Chondrocyte (in vitro differentiated cells): ENCODE data around the gene ASTN2. TPM values are rescaled to one million over a fixed set of nuclear protein-coding genes. Genes with fewer than 3 reads are reported as not detected.

Experiments used
- DNase-seq: peaks from one replicate; pipeline ENCODE4 v3.0.0; 2021; ENCODE audit warnings: mixed read lengths, low spot score
- H3K27ac Mint-ChIP-seq: one replicate; pipeline ENCODE4 v1.8.0; 2021; ENCODE audit warnings: mild to moderate bottlenecking, moderate library complexity, mixed read lengths; ENCODE audit not compliant: unreplicated experiment
- H3K27me3 Mint-ChIP-seq: 2 replicates; pipeline ENCODE4 v1.8.0; 2021; ENCODE audit warnings: low read depth, mixed read lengths
- H3K36me3 Mint-ChIP-seq: 2 replicates; pipeline ENCODE4 v1.8.0; 2021; ENCODE audit warnings: low read depth, mixed read lengths
- H3K4me1 Mint-ChIP-seq: 2 replicates; pipeline ENCODE4 v1.8.0; 2021; ENCODE audit warnings: low read depth, mild to moderate bottlenecking, mixed read lengths
- H3K4me3 Mint-ChIP-seq: one replicate; pipeline ENCODE4 v1.8.0; 2021; ENCODE audit warnings: mild to moderate bottlenecking, moderate library complexity, mixed read lengths; ENCODE audit not compliant: unreplicated experiment
- H3K9me3 Mint-ChIP-seq: 2 replicates; pipeline ENCODE4 v1.8.0; 2021; ENCODE audit warnings: low read depth, mixed read lengths
- CTCF ChIP-seq: fragments of 200-600 bp; sonication (generic); IDR thresholded peaks from 2 replicates; pipeline ENCODE4 v1.5.0; 2021; ENCODE audit warnings: antibody characterized with exemption, mild to moderate bottlenecking, moderate library complexity
- total RNA-seq: library from RNA; stranded (reverse); gene quantifications from 3 replicates; pipeline ENCODE4 v1.2.1, GENCODE V29; 2021

The ASTN2 gene
- total RNA-seq, 1 donor from 2014 or later: 3.6 TPM

DNA sequence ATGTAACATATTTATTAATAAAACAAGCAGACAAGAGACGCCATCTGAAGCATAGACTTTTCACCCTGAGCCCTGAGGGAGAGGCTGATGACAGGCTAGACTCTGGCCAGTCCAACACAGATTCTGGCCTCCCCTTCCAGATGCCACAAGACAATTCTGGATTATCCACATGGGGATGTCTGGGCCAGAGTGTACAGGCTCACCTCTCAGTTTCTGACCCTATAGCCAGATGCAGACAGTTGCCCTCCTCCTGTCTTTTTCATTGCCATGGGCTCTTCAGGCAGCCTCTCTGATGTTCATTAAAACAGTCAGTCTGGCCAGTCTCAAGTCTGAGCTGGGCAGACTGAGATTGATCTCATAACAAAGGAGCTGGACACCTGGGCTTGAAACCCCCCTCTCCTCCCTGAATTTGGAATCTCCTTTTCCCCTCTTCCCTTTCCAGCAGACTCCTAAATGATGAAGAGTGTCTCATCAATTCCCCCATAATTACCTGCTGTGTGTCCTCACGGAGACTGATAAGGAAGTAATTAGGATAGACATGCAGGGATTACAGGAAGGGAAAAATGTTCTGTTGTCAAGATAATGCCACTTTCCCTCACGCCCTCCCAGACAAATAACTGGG is 89.6 kb downstream of the ASTN2 start:
- Mint-ChIP-seq H3K4me3 (no peak overlapping the region), H3K4me1 (no peaks in the 10 kb centered on the region), H3K27me3 (no peaks in the 10 kb centered on the region), H3K9me3 (peaks cover 4% of the 10 kb centered on the region), H3K27ac (no peak overlapping the region), H3K36me3 (no peaks in the 10 kb centered on the region)
- TF ChIP-seq CTCF: no peak
- no peak for DNase-seq

- H3K27me3 Mint-ChIP-seq: no peaks in the 10 kb centered on the region
- no peak for TF ChIP-seq CTCF
- DNase-seq: no peak
- peaks cover under 1% of the 10 kb centered on the region for H3K9me3 Mint-ChIP-seq
- H3K4me1 Mint-ChIP-seq: no peaks in the 10 kb centered on the region
- no peak overlapping the region for H3K27ac Mint-ChIP-seq
- no peaks in the 10 kb centered on the region for H3K36me3 Mint-ChIP-seq
- H3K4me3 Mint-ChIP-seq: no peak overlapping the region
These were observed 91.5 kb downstream of the ASTN2 start for GRCh38 chr9:117323390-117323789.

- Mint-ChIP-seq H3K4me3 (no peak overlapping the region), H3K9me3 (no peaks in the 10 kb centered on the region), H3K27ac (no peak overlapping the region), H3K36me3 (no peaks in the 10 kb centered on the region), H3K4me1 (no peaks in the 10 kb centered on the region), H3K27me3 (peaks cover 3% of the 10 kb centered on the region)
- no peak for TF ChIP-seq CTCF
- DNase-seq: no peak
These were observed 97.7 kb downstream of the ASTN2 start for GRCh38 chr9:117317192-117317591.

DNA sequence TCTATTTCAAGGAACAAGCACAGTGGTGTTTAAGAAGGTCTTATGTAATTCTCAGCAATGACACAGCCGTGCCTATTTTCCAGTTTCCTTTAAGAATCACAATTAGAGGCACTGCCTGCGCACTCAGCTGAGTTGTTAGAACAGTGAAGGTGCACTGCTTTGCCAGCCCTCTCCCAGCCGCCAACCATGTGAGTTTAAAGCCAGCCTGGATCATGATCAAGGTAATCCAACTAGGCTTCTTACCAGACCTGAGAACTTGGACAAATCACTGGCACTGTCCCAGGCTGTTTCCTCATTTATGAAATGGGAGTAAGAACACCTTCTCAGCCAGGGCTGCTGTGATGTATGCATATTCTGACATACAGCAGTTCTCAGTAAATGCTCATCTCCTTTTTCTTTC is 99.6 kb downstream of the ASTN2 start:
- Mint-ChIP-seq H3K4me1 (no peaks in the 10 kb centered on the region), H3K36me3 (no peaks in the 10 kb centered on the region), H3K27ac (no peak overlapping the region), H3K4me3 (no peak overlapping the region), H3K9me3 (no peaks in the 10 kb centered on the region), H3K27me3 (peaks cover 3% of the 10 kb centered on the region)
- no peak for DNase-seq
- TF ChIP-seq CTCF: no peak

- no peak for TF ChIP-seq CTCF
- Mint-ChIP-seq H3K27me3 (peaks cover 3% of the 10 kb centered on the region), H3K4me1 (no peaks in the 10 kb centered on the region), H3K36me3 (no peaks in the 10 kb centered on the region), H3K27ac (no peak overlapping the region), H3K9me3 (no peaks in the 10 kb centered on the region), H3K4me3 (no peak overlapping the region)
- DNase-seq: no peak
These were observed 100.9 kb downstream of the ASTN2 start for GRCh38 chr9:117313989-117314388.
